Naive thymus-derived CD4-positive, alpha-beta T cell (primary cell): Measurements from ENCODE around the gene BTBD6. TPM values are rescaled to one million over a fixed set of nuclear protein-coding genes. Genes with fewer than 3 reads are reported as not detected.

Experiments
- ATAC-seq: fragments of 150-1000 bp; cut with Tn5 transposase; 2 replicates; pipeline ENCODE4 v1.10.0; 2021; ENCODE audit warnings: mild to moderate bottlenecking, moderate library complexity
- CTCF ChIA-PET: fragments of 350-600 bp; sonication (Branson Sonifier 250); formaldehyde crosslinking; loops from one replicate; lab custom pipeline; 2021; ENCODE audit warnings: antibody characterized with exemption; lab: Charles Lee
- POLR2A ChIA-PET: fragments of 350-600 bp; sonication (Branson Sonifier 250); formaldehyde crosslinking; loops from one replicate; lab custom pipeline; 2021; ENCODE audit warnings: antibody characterized with exemption, inconsistent platforms; lab: Charles Lee
- DNase-seq, 9 donors: peaks; one replicate each; pipeline versions ENCODE4 v3.0.0 to v3.0.0-alpha.2; 2020 to 2022; ENCODE audit warnings: mixed read lengths in 1 of 9
- H3K27ac ChIP-seq: one replicate; pipeline ENCODE4 v1.7.0; 2013; ENCODE audit warnings: mild to moderate bottlenecking, low read depth, low read length, moderate library complexity
- H3K27me3 ChIP-seq, 2 donors: one replicate each; pipeline ENCODE4 v1.7.0; 2013; ENCODE audit warnings: low read length in 2 of 2, mild to moderate bottlenecking in 2 of 2, moderate library complexity in 2 of 2; ENCODE audit not compliant: control insufficient read depth in 2 of 2, insufficient read depth in 2 of 2
- H3K36me3 ChIP-seq, 3 experiments: 1 replicate in 2 of 3; 2 replicates in 1 of 3; pipeline ENCODE4 v1.7.0; 2013; ENCODE audit warnings: low read length in 3 of 3, mild to moderate bottlenecking in 3 of 3, moderate library complexity in 1 of 3; ENCODE audit not compliant: insufficient read depth in 3 of 3, control insufficient read depth in 2 of 3
- H3K4me1 ChIP-seq, 2 donors: one replicate each; pipeline ENCODE4 v1.7.0; 2013; ENCODE audit warnings: low read length in 2 of 2, mild to moderate bottlenecking in 2 of 2, moderate library complexity in 1 of 2; ENCODE audit not compliant: control insufficient read depth in 2 of 2, insufficient read depth in 2 of 2
- H3K4me3 ChIP-seq: 2 replicates; pipeline ENCODE4 v1.7.0; 2013; ENCODE audit warnings: mild to moderate bottlenecking, low read length
- H3K9me3 ChIP-seq, 3 experiments: 1 replicate in 2 of 3; 2 replicates in 1 of 3; pipeline ENCODE4 v1.7.0; 2013; ENCODE audit warnings: low read length in 3 of 3; ENCODE audit not compliant: control insufficient read depth in 2 of 3
- H3K27ac Mint-ChIP-seq, 9 donors: one replicate each; pipeline ENCODE4 v1.8.0; 2020 to 2022; ENCODE audit warnings: mixed read lengths in 9 of 9, mild to moderate bottlenecking in 8 of 9, moderate library complexity in 5 of 9, inconsistent platforms in 2 of 9
- H3K27me3 Mint-ChIP-seq, 5 donors: one replicate each; pipeline ENCODE4 v1.8.0; 2021 to 2022; ENCODE audit warnings: mixed read lengths in 5 of 5, mild to moderate bottlenecking in 1 of 5
- H3K36me3 Mint-ChIP-seq, 5 donors: one replicate each; pipeline ENCODE4 v1.8.0; 2020 to 2022; ENCODE audit warnings: mixed read lengths in 5 of 5, mild to moderate bottlenecking in 3 of 5, inconsistent platforms in 1 of 5
- H3K4me1 Mint-ChIP-seq, 7 donors: one replicate each; pipeline ENCODE4 v1.8.0; 2020 to 2022; ENCODE audit warnings: mixed read lengths in 7 of 7, mild to moderate bottlenecking in 3 of 7, inconsistent platforms in 1 of 7
- H3K4me3 Mint-ChIP-seq, 10 donors: one replicate each; pipeline ENCODE4 v1.8.0; 2020 to 2022; ENCODE audit warnings: mild to moderate bottlenecking in 10 of 10, mixed read lengths in 10 of 10, moderate library complexity in 6 of 10, inconsistent platforms in 2 of 10
- H3K9me3 Mint-ChIP-seq, 11 donors: one replicate each; pipeline ENCODE4 v1.8.0; 2020 to 2022; ENCODE audit warnings: mixed read lengths in 11 of 11, mild to moderate bottlenecking in 4 of 11, inconsistent platforms in 1 of 11, moderate library complexity in 1 of 11
- intact Hi-C, 2 donors: fragments of 100-400 bp; cut with micrococcal nuclease; formaldehyde crosslinking; loops; one replicate each; pipeline ENCODE4 v1.15.1; 2023
- polyA plus RNA-seq, 2 donors: library from polyadenylated mRNA; unstranded; fragments of 300-500 nt; fragmentation: Illumina TruSeq; gene quantifications; one replicate each; pipeline ENCODE4 v1.2.3, GENCODE V29; 2021
- total RNA-seq, 6 experiments: library from RNA in 5 of 6; stranded (reverse) in 5 of 6; gene quantifications; 1 replicate in 5 of 6; 2 replicates in 1 of 6; pipeline ENCODE4 v1.2.3 and lab custom pipeline; 2021 to 2026

The BTBD6 gene
- total and polyA plus RNA-seq, 7 experiments from 2014 or later: 4.0 to 43.0 (median 31.1) TPM

DNA sequence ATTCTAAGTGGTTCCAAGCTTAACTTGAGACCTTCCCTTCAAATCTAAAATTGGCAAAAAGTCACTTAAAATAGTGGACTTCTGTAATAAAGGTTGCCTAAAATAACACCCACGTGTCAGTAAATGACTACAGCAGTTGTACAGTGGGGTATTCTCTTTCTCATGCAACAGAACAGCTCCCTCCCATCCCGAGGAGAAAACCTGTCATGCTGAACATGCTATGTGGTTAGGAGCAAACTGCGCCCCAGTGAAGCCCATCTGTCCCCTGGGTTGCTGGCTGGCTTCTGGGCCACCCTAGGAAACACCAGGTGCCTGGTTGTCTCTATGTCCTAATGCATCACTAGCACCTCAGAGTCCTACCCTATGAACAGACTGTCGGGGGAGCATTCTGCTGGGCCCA, 2.7 kb downstream of the BTBD6 start:
- peaks cover 0 to 39% (median 0%) of the 10 kb centered on the region in 3 experiments for H3K36me3 ChIP-seq
- POLR2A ChIA-PET: no interaction called here

DNA sequence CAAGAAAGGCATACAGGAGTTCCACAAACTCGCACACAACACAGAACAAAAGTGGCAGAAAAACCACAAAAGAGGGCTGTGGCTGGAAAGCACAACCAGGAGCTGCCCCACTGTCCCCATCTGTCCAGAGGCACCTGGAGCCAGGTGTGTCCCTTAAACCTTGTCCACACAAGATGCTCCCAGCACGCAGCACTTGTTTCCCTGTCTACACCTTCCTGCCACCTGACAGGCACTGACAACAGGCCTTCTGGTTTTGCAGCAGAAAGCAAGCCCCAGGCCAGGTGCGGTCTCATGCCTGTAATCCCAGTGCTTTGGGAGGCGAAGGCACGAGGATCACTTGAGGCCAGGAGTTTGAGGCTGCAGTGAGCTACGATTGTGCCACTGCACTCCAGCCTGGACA, 3.6 kb downstream of the BTBD6 start:
- Histone ChIP-seq H3K27me3 (no peaks in the 10 kb centered on the region), H3K4me3 (no peak overlapping the region), H3K27ac (no peak overlapping the region), H3K4me1 (peaks cover 12% of the 10 kb centered on the region in 2 donors), H3K9me3 (no peaks in the 10 kb centered on the region), H3K36me3 (peaks cover 0 to 47% (median 0%) of the 10 kb centered on the region in 3 experiments)
- DNase-seq (no peak), ATAC-seq (no peak)
- H3K36me3 Mint-ChIP-seq: peaks cover 0 to 8% (median 0%) of the 10 kb centered on the region in 5 donors
- no peaks in the 10 kb centered on the region for H3K27me3 Mint-ChIP-seq
- ChIA-PET CTCF (no interaction called here), POLR2A (no interaction called here)
- H3K9me3 Mint-ChIP-seq: no peaks in the 10 kb centered on the region
- peaks cover 6 to 32% (median 20%) of the 10 kb centered on the region in 7 donors for H3K4me1 Mint-ChIP-seq
- H3K4me3 Mint-ChIP-seq: no peak overlapping the region
- intact Hi-C loops: no loop called here
- peak overlapping the region in 1 of 9 donors; percentile 32 for H3K27ac Mint-ChIP-seq

More for the DNA sequence above, 2.7 kb downstream of the BTBD6 start:
- Mint-ChIP-seq H3K9me3 (no peaks in the 10 kb centered on the region), H3K27ac (peak overlapping the region in 5 of 9 donors; percentile 20 to 88 (median 72)), H3K4me3 (peak overlapping the region; percentile 25 to 81 (median 60)), H3K27me3 (no peaks in the 10 kb centered on the region), H3K4me1 (peaks cover 10 to 36% (median 23%) of the 10 kb centered on the region in 7 donors), H3K36me3 (peaks cover 0 to 9% (median 0%) of the 10 kb centered on the region in 5 donors)
- DNase-seq (no peak), ATAC-seq (no peak)
- Histone ChIP-seq H3K4me3 (no peak overlapping the region), H3K4me1 (peaks cover 12 to 14% of the 10 kb centered on the region in 2 donors), H3K27ac (peak overlapping the region; percentile 35), H3K9me3 (no peaks in the 10 kb centered on the region), H3K27me3 (no peaks in the 10 kb centered on the region)
- CTCF ChIA-PET: no interaction called here
- intact Hi-C loops: no loop called here

DNA sequence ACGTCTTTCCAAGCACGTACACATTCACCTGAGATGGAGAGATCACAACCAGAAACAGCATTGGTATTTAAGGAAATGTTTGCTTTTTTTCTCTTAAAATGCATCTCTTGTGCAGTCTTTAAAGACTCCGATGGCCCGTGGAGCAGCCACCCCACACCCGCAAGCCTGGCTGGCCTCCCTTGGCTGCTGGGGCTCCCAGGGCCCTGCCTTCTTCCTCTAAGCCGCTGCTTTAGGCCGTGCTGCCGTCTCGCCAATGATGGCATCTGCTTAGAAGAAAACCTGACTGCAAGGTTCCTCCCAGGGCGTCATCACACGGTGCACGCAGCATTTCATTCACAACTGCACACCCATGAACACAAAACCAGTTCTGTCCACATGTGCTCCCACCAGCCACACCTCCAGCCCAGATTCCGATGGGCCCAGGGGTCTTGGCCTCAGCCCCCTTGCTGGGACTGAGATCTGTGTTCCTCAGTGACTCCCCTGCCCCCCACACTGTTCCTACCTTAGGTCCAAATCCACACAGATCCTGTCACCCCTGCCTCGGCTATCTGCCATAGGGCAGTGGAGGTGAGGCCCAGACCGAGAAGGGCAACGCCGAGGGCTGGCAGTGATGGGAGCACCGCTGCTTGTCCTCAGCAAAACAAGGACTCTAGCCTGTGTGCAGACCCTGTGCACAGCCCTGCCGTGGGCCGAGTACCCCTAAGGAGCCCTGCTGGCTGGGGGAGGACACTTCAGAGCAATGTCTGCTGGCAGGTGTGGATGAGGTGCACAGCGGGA, 4.4 kb downstream of the BTBD6 start:
- ChIA-PET CTCF (no interaction called here), POLR2A (no interaction called here)
- Mint-ChIP-seq H3K36me3 (peaks cover 0 to 3% (median 0%) of the 10 kb centered on the region in 5 donors), H3K4me3 (no peak overlapping the region), H3K4me1 (peaks cover 5 to 32% (median 22%) of the 10 kb centered on the region in 7 donors), H3K27ac (peak overlapping the region in 4 of 9 donors; percentile 22 to 45 (median 34)), H3K27me3 (no peaks in the 10 kb centered on the region), H3K9me3 (no peaks in the 10 kb centered on the region)
- DNase-seq (no peak), ATAC-seq (no peak)
- intact Hi-C loops: no loop called here
- H3K4me1 ChIP-seq: peaks cover 3 to 8% of the 10 kb centered on the region in 2 donors
- no peak overlapping the region for H3K27ac ChIP-seq
- no peaks in the 10 kb centered on the region for H3K27me3 ChIP-seq
- H3K36me3 ChIP-seq: peaks cover 0 to 48% (median 0%) of the 10 kb centered on the region in 3 experiments
- H3K9me3 ChIP-seq: no peaks in the 10 kb centered on the region
- H3K4me3 ChIP-seq: no peak overlapping the region

DNA sequence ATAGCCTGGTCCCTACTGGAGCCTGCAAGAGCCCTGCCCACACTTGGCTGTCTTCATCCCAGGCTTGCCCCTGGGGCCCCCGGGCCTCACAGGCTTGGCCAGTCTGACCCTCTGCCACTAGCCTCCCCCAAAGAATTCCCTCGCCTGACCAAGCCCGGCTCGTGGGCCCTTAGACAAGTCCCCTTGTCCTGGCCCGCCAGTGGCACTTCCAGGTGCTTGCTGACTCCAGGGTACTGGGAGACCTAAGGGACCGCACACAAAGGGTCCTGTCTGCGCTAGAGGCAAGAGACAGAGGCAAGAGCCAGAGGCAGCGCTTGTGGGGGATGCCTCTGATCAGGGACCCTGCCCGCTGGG, 5.0 kb downstream of the BTBD6 start:
- intact Hi-C loops: no loop called here
- Histone ChIP-seq H3K4me3 (no peak overlapping the region), H3K4me1 (peaks cover 0 to 3% of the 10 kb centered on the region in 2 donors), H3K27me3 (no peaks in the 10 kb centered on the region), H3K36me3 (peaks cover 0 to 48% (median 0%) of the 10 kb centered on the region in 3 experiments), H3K9me3 (no peaks in the 10 kb centered on the region), H3K27ac (no peak overlapping the region)
- POLR2A ChIA-PET: no interaction called here
- peaks cover 5 to 32% (median 25%) of the 10 kb centered on the region in 7 donors for H3K4me1 Mint-ChIP-seq
- ATAC-seq (no peak), DNase-seq (no peak)
- peaks cover 0 to 3% (median 0%) of the 10 kb centered on the region in 5 donors for H3K36me3 Mint-ChIP-seq
- H3K27ac Mint-ChIP-seq: peak overlapping the region in 1 of 9 donors; percentile 34
- H3K27me3 Mint-ChIP-seq: no peaks in the 10 kb centered on the region
- no peak overlapping the region for H3K4me3 Mint-ChIP-seq
- no peaks in the 10 kb centered on the region for H3K9me3 Mint-ChIP-seq
- CTCF ChIA-PET: no interaction called here

DNA sequence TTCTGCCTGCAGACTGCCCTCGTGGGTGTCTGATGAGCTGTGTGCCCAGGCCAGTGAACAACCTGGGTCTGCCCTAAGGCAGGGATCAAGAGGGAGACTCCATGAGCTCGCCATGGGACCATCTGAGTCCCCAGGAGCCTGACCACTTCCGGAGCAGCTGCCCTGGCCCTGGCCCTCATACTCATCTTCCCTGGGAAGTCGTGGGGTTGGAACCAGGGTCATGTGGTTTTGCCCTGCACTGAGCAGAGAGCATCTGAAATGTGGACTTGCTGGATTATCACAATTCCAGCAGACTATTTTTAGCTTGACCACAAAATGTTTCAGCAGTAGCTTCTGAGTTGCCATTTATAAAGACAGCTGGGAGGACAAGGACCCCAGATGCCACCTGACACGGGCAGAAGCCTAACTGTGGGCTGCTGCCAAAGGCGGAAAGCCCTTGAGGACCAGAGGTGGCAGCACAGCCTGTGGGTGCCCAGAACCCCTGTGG, 6.7 kb downstream of the BTBD6 start:
- Mint-ChIP-seq H3K27me3 (no peaks in the 10 kb centered on the region), H3K4me3 (no peak overlapping the region), H3K9me3 (no peaks in the 10 kb centered on the region), H3K27ac (peak overlapping the region in 1 of 9 donors; percentile 37), H3K4me1 (peaks cover 5 to 23% (median 19%) of the 10 kb centered on the region in 7 donors), H3K36me3 (peaks cover 0 to 3% (median 0%) of the 10 kb centered on the region in 5 donors)
- Histone ChIP-seq H3K36me3 (peaks cover 0 to 41% (median 0%) of the 10 kb centered on the region in 3 experiments), H3K4me3 (no peak overlapping the region), H3K27me3 (no peaks in the 10 kb centered on the region), H3K9me3 (no peaks in the 10 kb centered on the region), H3K27ac (no peak overlapping the region), H3K4me1 (no peaks in the 10 kb centered on the region)
- ATAC-seq (no peak), DNase-seq (no peak)
- CTCF ChIA-PET: no interaction called here
- POLR2A ChIA-PET: no interaction called here
- intact Hi-C loops: no loop called here

DNA sequence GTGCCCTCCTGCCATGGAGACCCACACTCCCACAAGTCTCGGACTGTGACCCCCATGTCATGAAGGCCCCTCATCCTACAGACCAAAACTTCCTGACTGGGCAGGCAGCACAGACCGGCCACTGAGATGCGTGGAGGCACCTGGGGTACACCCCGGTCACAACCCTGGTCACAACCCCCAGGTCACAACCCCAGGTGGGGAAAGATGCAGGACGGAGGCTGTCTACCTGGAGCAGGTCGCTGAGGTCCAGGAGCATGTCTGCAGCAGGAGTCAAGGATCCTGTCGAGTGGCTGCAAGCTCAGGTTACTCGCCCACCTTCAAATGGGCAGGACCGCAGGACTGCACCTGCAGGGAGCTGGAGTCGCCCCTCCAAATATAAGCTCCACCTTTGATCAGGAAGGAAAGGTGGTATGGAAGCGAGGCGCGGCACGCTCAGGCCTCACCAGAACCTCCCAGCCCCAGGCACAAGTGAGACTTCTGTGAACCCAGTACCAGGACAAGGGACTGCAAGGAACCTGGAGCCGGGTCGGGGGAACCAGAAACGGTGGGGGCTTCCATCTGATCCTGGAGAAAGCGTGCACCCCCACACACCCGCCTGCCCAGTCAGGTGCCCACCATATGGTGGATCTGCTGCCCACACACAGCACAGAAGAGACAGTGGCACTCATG, 8.1 kb downstream of the BTBD6 start:
- Mint-ChIP-seq H3K27me3 (no peaks in the 10 kb centered on the region), H3K4me3 (no peak overlapping the region), H3K36me3 (peaks cover 0 to 3% (median 0%) of the 10 kb centered on the region in 5 donors), H3K9me3 (no peaks in the 10 kb centered on the region), H3K27ac (no peak overlapping the region), H3K4me1 (peaks cover 2 to 15% (median 10%) of the 10 kb centered on the region in 7 donors)
- H3K4me3 ChIP-seq: no peak overlapping the region
- CTCF ChIA-PET: no interaction called here
- no peaks in the 10 kb centered on the region for H3K9me3 ChIP-seq
- POLR2A ChIA-PET: no interaction called here
- peaks cover 0 to 27% (median 0%) of the 10 kb centered on the region in 3 experiments for H3K36me3 ChIP-seq
- intact Hi-C loops: no loop called here
- no peak overlapping the region for H3K27ac ChIP-seq
- H3K27me3 ChIP-seq: no peaks in the 10 kb centered on the region
- H3K4me1 ChIP-seq: no peaks in the 10 kb centered on the region
- ATAC-seq: no peak
- no peak for DNase-seq
